GM21619 (cell line): ENCODE measurements around the gene MRPS17.
"Not testable (repeated sequence)": the region's sequence is repeated elsewhere in the genome, so short reads cannot be mapped to it uniquely, and the experiment has no call there.

Experiments used
- ATAC-seq: cut with Tn5 transposase; IDR thresholded peaks from one replicate; pipeline ENCODE4 v1.9.1; 2021; ENCODE audit not compliant: unreplicated experiment

The MRPS17 gene

DNA sequence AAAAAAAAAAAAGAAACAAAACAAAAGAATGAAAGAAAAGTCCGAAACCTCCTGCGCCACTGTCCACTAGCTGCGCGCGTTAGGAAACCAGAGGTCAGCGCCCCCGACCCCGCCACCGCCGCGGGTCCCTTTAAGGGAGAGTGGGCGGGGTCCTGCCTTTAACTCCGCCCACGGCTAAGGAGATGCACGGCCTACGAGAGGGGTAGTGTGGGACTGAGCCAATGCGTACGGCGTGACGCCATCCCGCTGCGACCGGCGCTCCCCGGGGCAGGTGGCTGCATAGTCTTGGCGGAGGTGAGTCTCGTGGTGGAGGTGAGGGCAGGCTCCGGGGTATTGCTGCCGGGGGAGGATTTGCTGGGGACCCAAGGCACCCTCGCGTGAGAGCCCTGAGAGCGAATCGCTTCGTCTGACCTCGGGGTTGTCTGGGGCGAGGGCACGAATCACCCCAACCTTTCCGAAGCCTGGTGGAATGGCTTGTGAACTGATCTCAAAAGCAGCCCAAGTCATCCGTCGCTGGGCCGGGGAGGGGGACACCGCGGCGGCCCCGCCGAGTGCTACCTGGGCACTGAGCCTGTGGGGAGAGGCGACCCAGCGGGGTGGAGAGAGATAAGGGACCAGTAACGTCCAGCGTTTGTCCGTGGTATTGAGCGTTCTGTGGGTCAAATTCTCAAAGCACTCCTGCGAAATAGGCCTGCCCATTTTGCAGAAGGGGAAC is at the start of gene MRPS17:
TSS of gene MRPS17 (plus strand) at position 241 of the 715 bp plus-strand sequence. CDS start 1,319 bp downstream, outside the sequence.
- ATAC-seq: peak; percentile 100

DNA sequence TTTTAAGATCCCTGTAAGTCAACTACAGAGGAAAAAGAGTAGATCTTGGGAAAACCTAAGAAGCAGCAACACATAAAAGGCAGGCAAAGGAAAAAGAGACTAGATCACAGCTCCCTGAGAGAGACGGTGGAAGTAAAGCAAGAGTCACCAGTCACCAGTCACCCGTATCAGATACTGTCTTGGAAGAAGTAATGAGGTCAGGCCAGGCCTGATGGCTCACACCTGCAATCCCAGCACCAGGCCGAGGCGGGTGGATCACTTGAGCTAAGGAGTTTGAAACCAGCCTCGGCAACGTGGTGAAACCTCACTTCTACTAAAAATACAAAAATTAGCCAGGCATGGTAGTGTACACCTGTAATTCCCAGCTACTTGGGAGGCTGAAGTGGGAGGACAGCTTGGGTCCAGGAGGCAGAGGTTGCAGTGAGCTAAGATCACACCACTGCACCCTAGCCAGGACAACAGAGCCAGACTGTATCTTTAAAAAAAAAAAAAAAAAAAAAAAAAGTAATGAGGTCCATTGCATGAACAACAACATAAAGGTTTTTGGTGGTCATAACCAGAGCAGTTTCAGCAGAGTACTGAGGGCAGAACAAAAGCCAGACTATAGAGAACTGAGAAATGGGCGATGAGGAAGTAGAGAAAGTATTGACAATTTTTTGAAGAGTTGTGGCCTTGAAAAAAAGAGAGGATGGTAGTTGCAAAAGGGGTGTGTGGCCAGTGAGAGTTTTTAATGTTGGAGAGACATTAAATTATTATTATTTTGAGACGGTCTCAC is 47.5 kb upstream of the MRPS17 start:
- peak; percentile 90 for ATAC-seq

DNA sequence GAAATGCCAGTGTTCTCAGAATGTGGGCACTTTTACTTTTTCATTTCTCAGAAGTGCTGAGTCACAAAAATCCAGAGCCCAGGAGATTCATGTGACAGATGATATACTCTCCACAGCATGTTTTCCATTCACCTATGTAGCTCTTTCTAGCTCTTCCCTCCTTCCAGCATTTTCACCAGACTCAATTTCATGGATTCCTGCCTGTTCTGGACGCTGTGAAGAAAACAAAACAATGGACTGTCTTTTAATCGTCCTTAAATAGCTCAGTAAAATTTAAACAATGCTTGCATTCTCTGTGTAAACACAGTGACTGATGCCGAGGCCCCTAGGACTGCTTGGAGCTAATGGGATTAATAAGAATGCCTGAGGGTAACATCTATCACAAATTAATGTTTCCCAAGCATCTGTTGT is 38.9 kb upstream of the MRPS17 start:
- ATAC-seq: no peak

DNA sequence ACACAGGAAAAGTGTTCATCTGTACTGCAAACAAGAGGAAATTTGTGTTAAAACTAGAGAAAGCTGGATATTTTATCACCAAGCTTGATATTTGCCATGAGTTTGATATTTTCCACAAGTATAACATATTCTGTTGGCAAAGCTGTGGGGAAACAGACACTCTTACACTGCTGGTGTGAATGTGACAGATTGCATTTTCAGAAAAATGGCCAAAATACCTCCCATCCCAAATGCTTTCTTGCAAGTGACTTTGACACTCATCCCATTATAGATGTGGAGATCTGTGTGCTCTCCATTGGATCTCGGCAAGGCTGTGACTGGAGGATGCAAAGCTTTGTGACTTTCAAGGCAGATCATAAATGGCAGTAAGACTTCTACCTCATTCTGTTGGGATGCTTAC is 33.9 kb upstream of the MRPS17 start:
- ATAC-seq: no peak

DNA sequence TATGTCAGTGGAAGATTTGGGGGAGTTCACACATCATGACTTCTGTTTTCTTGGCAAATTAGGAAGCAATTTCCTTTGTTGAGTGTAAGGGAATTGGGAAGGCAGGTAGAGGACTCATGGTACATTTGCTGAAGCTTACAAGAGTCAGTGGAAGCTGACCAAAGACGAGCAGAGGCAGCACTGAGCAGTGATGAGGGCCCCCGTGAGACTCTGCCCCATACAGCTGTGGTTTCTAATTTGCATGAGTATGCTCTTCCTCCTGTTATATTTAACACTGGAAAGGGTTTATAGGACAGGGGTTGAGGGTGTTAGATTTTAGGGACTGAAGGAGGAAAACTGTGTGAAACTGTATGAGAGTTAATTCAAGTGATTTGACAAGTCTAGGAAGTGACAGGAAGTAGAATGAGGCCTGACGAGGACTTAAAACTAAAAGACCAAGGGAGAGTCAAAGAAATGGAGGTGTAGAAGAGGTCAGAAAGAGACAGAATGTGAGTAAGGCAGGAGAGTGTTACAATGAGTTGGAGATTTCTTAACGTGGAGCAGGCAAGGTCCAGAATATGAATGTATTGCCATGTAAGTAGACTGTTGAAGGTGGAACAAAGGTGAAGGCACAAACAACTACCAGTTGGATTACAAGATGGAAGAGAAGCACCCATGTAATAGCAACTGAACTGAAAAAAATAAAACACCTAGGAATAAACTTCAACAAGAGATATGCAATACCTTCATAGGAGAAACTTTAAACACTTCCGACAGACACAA is 23.5 kb upstream of the MRPS17 start:
- ATAC-seq: no peak

DNA sequence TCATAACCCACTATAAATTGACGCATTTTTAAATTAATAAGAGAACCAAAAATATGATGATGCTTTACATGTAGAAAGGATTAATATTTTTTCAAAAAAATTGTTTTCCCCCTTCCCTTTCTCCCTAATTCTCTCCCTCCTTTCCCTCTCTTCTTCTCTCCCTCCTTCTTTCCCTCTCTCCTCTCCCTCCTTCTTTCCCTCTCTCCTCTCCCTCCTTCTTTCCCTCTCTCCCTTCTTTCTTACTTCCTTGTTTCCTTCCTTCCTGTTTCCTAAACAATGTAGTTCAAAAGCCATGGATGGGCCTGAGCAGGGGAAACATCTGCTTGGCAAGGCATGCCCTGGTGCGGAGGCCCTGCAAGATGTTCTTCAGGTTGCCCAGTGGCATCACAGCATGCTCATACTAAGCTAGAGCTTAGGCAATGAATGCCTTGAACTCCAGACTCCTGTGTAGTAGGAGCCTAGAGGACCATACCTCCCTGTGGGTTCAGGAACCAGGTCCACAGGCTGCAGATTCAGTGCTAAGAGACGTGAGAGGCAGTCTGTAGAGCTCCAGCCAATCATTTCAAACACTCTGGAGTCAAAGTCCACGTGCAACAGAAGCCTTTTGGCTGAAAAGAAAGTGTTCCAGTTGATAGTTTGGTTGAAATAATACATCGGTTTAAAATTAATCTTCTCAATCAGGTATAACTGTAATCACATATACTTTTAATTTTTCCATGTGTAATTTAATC is 20.1 kb upstream of the MRPS17 start:
- ATAC-seq: no peak

DNA sequence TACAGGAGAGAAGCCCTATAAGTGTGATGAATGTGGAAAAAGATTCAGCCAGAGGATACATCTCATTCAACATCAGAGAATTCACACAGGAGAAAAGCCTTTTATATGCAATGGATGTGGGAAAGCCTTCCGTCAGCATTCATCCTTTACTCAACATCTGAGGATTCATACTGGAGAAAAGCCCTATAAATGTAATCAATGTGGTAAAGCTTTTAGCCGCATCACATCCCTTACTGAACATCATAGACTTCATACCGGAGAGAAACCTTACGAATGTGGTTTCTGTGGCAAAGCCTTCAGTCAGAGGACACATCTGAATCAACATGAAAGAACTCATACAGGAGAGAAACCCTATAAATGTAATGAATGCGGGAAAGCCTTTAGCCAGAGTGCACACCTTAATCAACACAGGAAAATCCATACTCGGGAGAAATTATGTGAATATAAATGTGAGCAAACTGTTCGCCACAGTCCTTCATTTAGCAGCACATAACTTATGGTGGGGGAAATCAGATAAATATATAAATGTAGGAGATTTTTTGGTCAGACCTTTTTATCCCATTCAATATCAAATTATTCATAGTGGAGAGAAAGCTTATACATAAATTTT is 12.1 kb upstream of the MRPS17 start:
- no peak for ATAC-seq

DNA sequence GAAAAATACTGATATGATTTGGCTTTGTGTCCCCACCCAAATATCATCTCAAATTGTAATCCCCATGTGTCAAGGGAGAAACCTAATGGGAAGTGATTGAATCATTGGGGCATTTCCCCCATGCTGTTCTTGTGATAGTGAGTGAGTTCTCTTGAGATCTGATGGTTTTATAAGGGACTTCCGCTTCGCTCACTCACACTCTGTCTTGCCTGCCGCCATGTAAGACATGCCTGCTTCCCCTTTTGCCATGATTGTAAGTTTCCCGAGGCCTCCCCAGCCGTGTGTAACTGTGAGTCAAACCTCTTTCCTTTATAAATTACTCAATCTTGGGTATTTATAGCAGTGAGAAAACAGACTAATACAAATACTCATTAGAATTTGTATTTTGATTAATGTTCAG is 5.1 kb upstream of the MRPS17 start:
- ATAC-seq: no peak

DNA sequence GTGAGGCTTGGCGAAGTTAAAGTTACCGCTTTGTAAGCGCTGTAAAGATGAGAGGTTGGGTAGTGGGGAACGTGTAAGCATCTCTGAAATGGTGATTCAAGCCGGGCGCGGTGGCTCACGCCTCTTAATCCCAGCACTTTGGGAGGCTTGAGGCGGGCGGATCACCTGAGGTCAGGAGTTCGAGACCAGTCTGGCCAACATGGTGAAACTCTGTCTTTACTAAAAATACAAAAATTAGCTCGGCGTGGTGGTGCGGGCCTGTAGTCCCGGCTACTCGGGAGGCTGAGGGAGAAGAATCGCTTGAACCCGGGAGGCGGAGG is 635 bp downstream of the MRPS17 start:
- ATAC-seq: not testable (repeated sequence)

DNA sequence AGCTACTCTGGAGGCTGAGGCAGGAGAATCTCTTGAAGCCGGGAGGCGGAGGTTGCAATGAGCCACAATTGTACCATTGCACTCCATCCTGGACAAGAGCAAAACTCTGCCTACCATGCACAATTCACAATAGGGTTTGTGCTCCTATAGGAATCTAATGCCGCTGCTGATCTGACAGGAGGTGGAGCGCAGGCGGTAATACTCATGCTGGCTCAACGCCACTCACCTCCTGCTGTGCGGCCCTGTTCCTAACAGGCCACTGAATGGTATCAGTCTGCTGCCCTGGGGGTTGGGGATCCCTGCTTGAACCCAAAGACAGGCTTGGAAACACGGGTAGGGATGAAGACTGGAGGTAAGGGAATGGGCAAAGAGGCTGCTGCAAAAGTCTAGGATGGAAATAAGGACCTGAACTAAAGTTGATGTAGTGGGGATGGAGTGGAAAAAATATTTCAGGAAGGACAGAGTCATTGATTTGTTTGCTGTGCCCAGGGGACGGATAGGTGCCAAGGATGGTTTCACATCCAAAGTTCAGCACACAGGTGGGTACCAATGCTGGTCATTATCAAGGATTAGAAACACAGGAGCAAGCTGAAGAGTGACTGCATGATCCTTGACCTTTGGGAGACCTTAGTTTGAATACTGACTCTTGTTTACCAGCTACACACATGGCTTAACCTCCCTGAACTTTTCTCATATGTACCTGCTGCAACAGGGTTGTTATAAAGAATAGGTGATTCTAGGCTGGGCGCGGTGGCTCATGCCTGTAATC is 2.2 kb downstream of the MRPS17 start:
- no peak for ATAC-seq

DNA sequence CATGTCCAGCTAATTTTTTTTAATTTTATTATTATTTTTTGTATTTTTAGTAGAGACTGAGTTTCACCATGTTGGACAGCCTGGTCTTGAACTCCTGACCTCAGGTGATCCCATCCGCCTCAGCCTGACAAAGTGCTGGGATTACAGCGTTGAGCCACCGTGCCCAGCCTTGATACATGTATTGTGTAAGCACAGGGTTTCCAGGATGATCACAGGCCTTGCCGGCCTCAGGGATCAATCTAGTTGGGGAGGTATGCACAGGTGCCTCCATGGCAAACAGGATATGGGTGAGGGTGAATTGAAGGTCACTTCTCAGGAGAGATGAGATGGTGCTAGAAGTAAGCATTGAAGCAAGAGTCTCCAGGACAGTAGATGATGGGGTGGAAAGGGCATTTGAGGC is 5.5 kb downstream of the MRPS17 start:
- no peak for ATAC-seq

DNA sequence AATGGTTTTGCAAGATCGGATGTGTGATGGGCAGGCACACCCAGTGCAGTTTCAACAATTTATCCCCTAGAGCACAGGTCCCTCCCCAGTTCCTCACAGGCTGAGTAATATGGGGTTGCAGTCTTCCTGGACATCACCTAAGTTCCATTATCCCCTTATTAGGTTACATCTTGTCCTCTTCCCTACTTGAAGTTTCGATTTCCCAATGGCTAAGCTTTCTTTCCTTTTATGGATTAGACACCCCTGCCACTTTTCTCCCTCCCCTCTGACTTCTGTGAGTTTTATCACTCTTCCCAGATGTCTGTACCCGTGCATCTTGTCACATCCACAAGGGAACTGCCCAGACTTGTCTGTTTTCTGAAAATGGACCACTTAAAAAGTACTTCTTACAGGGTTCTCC is 10.3 kb downstream of the MRPS17 start:
- no peak for ATAC-seq

DNA sequence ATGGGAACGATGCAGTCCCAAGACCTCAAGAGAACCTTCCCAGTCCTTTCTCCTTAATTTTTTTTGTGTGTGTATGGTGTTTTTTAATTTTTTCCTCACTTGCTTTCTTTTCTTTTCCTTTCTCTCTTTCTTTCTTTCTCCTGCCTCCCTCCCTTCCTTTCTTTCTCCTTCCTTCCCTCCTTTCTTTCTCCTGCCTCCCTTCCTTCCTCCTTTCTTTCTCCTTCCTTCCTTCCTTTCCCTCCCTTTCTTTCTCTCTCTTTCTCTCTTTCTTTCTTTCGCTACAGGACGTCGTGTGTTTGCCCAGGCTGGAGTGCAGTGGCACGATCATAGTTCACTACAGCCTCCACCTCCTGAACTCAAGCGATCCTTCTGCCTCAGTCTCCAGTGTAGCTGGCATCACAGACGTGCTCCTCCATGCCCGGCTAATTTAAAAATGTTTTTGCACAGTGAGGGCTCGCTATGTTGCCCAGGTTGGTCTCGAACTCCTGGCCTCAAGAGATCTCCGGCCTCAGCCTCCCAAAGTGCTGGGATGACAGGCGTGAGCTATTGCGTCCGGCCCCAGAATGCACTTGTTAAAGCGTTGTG is 12.0 kb downstream of the MRPS17 start:
- ATAC-seq: no peak

DNA sequence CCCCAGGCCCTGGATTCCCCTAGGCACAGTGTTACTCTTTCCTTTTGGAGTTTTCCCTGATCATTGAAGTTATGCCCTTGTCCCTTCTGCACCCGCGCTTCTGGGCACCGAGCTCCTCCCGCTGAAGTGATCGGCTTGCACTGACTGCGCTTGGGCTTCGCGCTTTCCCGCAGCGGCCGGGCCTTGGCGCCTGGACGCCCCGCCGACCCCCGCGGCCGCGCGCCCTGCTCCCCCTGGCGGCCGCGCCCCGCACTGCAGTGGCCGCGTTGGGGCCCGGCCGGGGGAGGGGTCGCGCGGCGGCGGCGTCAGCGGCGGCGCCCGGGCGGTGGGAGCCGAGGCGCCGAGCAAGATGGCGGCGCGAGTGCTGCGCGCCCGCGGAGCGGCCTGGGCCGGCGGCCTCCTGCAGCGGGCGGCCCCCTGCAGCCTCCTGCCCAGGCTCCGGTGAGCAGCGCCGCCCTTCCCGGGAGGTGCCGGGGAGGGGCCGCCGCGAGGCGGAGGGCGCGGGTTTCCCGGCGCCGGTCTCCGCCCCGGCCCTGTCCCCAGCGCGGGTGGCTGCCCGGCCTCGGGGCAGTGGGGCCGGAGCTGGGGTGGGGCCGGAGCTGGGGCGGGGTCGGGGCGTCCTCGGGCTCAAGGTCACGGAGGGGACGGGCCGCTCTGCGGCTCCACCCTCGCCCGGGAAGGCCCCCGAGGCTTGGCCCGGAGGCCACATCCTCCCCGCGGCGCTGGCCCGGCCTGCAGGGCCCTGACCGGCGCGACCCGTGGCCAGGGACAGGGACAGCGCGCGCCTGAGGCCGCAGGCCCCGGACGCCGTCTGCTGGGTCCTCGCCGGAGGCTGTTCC is 12.8 kb downstream of the MRPS17 start, which contains the start of gene NIPSNAP2:
TSS of gene NIPSNAP2 (plus strand) at position 325 of the 839 bp plus-strand sequence. CDS start at position 350, 25 bp downstream.
- peak; percentile 68 for ATAC-seq

DNA sequence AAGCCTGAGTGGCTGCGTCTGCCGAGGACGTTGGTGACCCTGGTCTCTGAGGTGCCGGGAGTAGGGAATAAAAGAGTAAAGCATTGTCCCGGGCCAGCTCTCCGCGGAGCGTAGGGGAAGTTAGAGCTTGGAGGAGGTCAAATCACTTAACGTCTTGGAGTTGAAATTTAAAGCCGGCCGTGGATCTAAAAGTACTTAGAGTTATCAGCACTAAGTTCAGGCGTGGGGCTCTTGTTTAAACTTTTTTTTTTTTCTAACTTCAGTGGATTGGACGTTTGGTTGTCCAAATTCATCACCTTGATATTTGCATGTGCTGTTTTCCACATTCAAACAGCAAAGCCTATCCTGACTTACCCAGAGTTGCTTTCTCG is 13.4 kb downstream of the MRPS17 start:
- no peak for ATAC-seq

DNA sequence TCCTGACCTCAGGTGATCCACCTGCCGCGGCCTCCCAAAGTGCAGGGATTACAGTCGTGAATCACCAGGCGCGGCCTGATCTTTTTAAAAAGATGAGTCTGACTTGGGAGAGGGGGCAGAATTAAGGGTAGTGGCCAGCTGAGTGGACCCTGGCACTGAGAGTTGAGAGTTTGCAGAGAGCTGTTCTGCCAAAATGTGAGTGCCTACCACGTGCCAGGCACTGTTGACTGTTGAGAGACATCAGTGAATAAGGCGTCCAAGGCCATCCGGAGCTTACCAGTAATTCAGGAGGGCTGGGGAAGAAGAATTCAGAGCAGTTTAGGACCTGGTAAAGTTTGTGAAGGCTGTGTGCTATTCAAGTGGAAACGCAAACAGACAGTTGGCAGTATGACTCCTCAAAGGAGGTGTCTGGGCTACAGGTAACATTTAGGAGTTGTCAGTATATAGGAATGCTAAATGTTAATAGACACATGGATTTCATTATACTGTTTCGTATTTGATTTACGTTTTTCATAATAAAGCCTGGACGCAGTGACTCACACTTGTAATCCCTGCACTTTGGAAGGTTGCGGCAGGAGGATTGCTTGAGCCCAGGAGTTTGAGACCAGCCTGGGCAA is 14.2 kb downstream of the MRPS17 start:
- no peak for ATAC-seq

DNA sequence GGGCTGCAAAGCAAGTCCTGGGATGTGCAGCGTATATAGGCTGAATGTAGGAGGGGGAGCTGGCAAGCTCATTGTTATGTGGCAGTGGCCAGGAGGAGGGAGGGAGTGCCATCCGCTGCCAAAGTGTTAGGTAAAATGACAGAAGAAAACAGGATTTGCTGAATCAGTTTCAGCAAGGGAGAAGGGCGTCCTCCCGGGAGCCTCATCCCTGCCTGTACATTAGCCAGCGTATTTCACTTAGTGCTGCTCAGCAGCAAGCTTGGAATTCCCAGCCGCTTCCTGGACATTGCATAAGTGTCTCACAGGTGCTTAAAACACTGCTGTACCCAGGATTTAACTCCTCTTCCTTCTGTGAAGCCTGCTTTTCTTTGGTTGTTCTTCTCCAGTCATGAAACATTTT is 15.2 kb downstream of the MRPS17 start:
- no peak for ATAC-seq

DNA sequence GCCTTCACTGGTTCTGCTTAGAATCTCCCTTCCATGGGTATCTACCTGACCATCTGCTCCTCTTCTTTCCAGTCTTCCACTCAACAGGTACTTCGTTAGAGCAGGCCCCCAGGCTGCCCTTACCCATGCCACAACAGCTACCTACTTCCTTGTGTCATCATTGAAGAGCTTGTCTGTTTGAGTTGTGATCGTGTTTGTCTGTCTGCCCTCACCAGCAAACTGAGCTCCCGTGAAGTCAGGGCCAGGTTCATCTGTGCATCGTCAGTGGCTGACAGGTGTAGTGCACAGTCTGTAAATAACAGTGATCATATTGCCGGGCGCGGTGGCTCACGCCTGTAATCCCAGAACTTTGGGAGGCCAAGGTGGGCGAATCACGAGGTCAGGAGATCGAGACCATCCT is 17.7 kb downstream of the MRPS17 start:
- ATAC-seq: no peak
